Measurements from ENCODE around the gene ADRA2B.
"Not testable (repeated sequence)": the region's sequence is repeated elsewhere in the genome, so short reads cannot be mapped to it uniquely, and the experiment has no call there.

GRCh38 chr2:96067902-96068581, 48.3 kb downstream of the ADRA2B start:
- TF ChIP-seq, protein P1, sequence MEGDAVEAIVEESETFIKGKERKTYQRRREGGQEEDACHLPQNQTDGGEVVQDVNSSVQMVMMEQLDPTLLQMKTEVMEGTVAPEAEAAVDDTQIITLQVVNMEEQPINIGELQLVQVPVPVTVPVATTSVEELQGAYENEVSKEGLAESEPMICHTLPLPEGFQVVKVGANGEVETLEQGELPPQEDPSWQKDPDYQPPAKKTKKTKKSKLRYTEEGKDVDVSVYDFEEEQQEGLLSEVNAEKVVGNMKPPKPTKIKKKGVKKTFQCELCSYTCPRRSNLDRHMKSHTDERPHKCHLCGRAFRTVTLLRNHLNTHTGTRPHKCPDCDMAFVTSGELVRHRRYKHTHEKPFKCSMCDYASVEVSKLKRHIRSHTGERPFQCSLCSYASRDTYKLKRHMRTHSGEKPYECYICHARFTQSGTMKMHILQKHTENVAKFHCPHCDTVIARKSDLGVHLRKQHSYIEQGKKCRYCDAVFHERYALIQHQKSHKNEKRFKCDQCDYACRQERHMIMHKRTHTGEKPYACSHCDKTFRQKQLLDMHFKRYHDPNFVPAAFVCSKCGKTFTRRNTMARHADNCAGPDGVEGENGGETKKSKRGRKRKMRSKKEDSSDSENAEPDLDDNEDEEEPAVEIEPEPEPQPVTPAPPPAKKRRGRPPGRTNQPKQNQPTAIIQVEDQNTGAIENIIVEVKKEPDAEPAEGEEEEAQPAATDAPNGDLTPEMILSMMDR (conservative IDR thresholded peaks at IDR 0.05 in 1 of 2, IDR thresholded peaks at IDR 0.05 in 1 of 2; ENCODE audit: low read depth in 1 of 2, low read length in 2 of 2), result not testable (repeated sequence)
- TF ChIP-seq EZH2 (IDR thresholded peaks at IDR 0.05; ENCODE audit: low read length, missing control alignments), result not testable (repeated sequence)
